ENCODE results near the gene RALA. TPM values are rescaled to one million over a fixed set of nuclear protein-coding genes. Genes with fewer than 3 reads are reported as not detected.
"Not testable (repeated sequence)": the region's sequence is repeated elsewhere in the genome, so short reads cannot be mapped to it uniquely, and the experiment has no call there.

The RALA gene
- total RNA-seq, 1 donor from 2014 or later = 28.6 TPM

DNA sequence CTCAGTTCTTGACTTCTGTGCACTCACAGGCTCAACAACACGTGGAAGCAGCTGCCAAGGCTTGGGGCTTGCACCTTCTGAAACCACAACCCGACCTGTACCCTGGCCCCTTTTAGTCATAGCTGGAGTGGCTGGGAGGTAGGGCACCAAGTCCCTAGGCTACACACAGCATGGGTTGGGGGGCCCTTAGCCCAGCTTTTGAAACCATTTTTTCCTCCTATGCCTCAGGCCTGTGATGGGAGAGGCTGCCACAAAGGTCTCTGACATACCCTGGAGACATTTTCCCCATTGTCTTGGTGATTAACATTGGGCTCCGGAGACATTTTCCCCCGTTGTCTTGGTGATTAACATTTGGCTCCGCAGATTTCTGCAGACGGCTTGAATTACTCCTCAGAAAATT lies 38.6 kb downstream of the RALA start:
- DNase-seq (ENCODE audit: low spot score in 2 of 2, unreplicated experiment in 2 of 2) = no peak
- Mint-ChIP-seq H3K4me3 (no peak overlapping the region), H3K27ac (no peak overlapping the region), H3K9me3 (peaks cover 35% of the 10 kb centered on the region), H3K4me1 (peaks cover 14% of the 10 kb centered on the region), H3K27me3 (ENCODE audit: low read depth) (no peaks in the 10 kb centered on the region), H3K36me3 (peaks cover 42% of the 10 kb centered on the region)
- TF ChIP-seq, protein P1, sequence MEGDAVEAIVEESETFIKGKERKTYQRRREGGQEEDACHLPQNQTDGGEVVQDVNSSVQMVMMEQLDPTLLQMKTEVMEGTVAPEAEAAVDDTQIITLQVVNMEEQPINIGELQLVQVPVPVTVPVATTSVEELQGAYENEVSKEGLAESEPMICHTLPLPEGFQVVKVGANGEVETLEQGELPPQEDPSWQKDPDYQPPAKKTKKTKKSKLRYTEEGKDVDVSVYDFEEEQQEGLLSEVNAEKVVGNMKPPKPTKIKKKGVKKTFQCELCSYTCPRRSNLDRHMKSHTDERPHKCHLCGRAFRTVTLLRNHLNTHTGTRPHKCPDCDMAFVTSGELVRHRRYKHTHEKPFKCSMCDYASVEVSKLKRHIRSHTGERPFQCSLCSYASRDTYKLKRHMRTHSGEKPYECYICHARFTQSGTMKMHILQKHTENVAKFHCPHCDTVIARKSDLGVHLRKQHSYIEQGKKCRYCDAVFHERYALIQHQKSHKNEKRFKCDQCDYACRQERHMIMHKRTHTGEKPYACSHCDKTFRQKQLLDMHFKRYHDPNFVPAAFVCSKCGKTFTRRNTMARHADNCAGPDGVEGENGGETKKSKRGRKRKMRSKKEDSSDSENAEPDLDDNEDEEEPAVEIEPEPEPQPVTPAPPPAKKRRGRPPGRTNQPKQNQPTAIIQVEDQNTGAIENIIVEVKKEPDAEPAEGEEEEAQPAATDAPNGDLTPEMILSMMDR (IDR thresholded peaks at IDR 0.05; ENCODE audit: unreplicated experiment) = no peak

DNA sequence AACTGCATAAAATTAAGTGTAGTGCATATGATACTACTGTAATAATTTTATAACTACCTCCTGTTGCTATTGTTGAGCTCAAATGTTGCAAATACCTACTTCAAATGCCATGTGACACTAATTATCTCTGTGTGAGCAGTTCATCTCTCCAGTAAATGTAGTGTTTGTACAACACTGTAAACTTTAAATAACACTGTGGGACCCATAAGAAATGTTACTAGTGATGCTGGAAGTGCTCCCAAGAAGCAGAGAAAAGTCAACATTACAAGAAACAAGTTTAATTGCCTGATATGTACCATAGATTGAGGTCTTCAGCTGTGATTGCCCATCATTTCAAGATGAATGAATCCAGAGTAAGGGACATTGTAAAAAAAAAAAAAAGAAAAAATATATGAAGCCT lies 39.9 kb downstream of the RALA start:
- no peaks in the 10 kb centered on the region for H3K27me3 Mint-ChIP-seq (ENCODE audit: low read depth)
- no peak overlapping the region for H3K4me3 Mint-ChIP-seq
- TF ChIP-seq, protein P1 (IDR thresholded peaks at IDR 0.05; ENCODE audit: unreplicated experiment) = no peak
- peaks cover 35% of the 10 kb centered on the region for H3K9me3 Mint-ChIP-seq
- DNase-seq (ENCODE audit: low spot score in 2 of 2, unreplicated experiment in 2 of 2) = no peak
- H3K36me3 Mint-ChIP-seq = peaks cover 42% of the 10 kb centered on the region
- H3K4me1 Mint-ChIP-seq = peaks cover 23% of the 10 kb centered on the region
- H3K27ac Mint-ChIP-seq = no peak overlapping the region

DNA sequence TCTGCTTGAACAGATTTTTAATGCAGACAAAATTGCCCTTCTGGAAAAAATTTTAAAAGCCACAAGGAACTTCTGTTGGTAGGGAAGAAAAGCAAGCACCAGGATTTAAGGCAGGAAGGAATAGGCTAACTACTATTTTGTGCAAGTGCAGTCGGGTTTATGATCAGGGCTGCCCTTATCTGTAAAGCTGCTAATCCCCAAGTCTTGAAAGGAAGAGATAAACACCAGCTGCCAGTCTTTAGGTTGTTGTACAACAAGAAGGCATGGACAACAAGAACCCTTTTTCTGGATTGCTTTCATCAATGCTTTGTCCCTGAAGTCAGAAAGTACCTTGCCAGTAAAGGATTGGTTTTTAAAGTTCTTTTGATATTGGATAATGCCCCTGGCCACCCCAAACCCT lies 40.7 kb downstream of the RALA start:
- peaks cover 35% of the 10 kb centered on the region for H3K9me3 Mint-ChIP-seq
- no peak overlapping the region for H3K27ac Mint-ChIP-seq
- H3K36me3 Mint-ChIP-seq = peaks cover 42% of the 10 kb centered on the region
- no peak for DNase-seq (ENCODE audit: low spot score in 2 of 2, unreplicated experiment in 2 of 2)
- no peak overlapping the region for H3K4me3 Mint-ChIP-seq
- TF ChIP-seq, protein P1 (IDR thresholded peaks at IDR 0.05; ENCODE audit: unreplicated experiment) = no peak
- H3K4me1 Mint-ChIP-seq = peaks cover 23% of the 10 kb centered on the region
- no peaks in the 10 kb centered on the region for H3K27me3 Mint-ChIP-seq (ENCODE audit: low read depth)

DNA sequence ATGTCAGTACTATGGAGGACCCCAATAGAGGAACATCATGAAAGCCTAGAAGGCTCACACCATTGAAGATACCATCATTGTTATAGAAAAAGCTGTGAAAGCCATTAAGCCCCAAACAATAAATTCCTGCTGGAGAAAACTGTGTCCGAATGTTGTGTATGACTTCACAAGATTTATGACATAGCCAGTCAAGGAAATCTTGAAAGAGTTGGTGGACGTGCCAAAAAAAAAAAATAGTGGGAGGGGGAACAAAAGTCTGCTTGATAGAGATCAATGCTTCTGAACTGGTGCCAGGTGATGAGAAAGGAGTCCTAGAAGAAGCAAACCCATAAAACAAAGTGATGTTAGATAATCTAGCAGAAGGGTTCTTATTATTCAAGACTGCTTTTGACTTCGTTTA lies 41.2 kb downstream of the RALA start:
- TF ChIP-seq, protein P1 (IDR thresholded peaks at IDR 0.05; ENCODE audit: unreplicated experiment) = no peak
- Mint-ChIP-seq H3K36me3 (peaks cover 42% of the 10 kb centered on the region), H3K4me1 (peaks cover 26% of the 10 kb centered on the region), H3K27ac (peak overlapping the region; percentile 54), H3K4me3 (no peak overlapping the region), H3K27me3 (ENCODE audit: low read depth) (no peaks in the 10 kb centered on the region), H3K9me3 (peaks cover 35% of the 10 kb centered on the region)
- no peak for DNase-seq (ENCODE audit: low spot score in 2 of 2, unreplicated experiment in 2 of 2)

DNA sequence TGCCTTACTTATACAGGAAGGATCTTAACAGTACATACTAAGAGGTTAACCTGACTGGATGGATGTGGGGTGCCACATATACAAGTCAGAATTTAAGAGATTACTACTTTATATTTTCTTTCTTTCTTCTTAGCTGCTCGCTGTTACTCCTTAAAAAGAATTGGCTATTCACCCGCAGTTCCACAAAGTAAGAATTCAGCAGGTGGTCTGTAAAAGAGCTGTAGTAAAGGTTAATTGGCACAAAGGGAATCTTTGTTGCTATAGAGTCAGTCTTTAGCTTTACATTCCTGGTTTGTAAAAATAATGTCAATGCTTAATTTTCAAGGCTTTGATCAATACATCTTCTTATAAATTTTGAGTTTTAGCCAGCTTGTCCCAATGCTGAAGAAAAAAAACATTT lies 43.2 kb downstream of the RALA start:
- peaks cover 26% of the 10 kb centered on the region for H3K4me1 Mint-ChIP-seq
- DNase-seq (ENCODE audit: low spot score in 2 of 2, unreplicated experiment in 2 of 2) = no peak
- TF ChIP-seq, protein P1 (IDR thresholded peaks at IDR 0.05; ENCODE audit: unreplicated experiment) = no peak
- peak overlapping the region; percentile 80 for H3K27ac Mint-ChIP-seq
- H3K27me3 Mint-ChIP-seq (ENCODE audit: low read depth) = no peaks in the 10 kb centered on the region
- H3K9me3 Mint-ChIP-seq = peaks cover 27% of the 10 kb centered on the region
- H3K36me3 Mint-ChIP-seq = peaks cover 30% of the 10 kb centered on the region
- H3K4me3 Mint-ChIP-seq = no peak overlapping the region

DNA sequence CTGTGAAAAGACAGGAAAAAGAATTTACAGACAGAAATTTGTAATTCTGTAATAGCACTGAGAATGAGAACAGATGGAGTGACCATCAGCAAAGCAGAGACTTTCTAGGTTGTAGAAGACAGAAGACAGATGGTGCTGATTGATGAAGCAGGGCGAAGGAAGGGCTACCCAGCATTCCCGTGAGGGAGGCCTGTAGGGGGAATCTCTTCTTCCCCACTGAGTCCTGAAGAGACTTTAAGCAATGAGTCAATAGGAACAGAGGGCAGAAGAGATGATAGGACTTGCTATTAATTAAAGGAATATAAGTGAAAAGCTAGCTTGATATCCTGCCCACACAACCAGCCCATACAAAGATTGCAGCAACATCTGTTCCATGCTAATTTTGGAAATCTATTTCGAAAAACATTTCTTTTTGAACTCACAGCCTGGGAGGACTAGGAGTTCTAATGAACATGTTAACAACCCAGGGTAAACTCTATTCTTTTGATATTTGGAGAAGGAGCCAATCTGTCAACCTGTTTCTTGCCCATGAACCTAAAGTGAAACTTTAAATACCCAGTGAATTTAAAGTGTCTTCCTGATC lies 44.1 kb downstream of the RALA start:
- TF ChIP-seq, protein P1 (IDR thresholded peaks at IDR 0.05; ENCODE audit: unreplicated experiment) = no peak
- Mint-ChIP-seq H3K9me3 (peaks cover 23% of the 10 kb centered on the region), H3K36me3 (peaks cover 23% of the 10 kb centered on the region), H3K27me3 (ENCODE audit: low read depth) (no peaks in the 10 kb centered on the region), H3K4me3 (no peak overlapping the region), H3K27ac (peak overlapping the region; percentile 80), H3K4me1 (peaks cover 26% of the 10 kb centered on the region)
- no peak for DNase-seq (ENCODE audit: low spot score in 2 of 2, unreplicated experiment in 2 of 2)

DNA sequence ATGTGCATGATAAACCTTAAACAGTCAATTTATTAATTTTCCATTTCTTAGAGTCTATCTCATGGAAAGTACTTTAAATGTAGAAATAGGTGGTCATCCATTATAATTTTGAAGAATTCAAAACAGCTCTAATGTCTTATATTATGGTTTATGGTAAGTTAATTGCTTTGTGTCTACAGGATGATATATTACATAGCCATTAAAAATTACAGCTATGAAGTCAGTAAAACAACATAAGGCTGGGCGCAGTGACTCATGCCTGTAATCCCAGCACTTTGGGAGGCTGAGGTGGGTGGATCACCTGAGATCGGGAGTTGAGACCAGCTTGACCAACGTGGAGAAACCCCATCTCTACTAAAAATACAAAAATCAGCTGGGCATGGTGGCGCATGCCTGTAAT lies 44.9 kb downstream of the RALA start:
- H3K27me3 Mint-ChIP-seq (ENCODE audit: low read depth); H3K4me3 Mint-ChIP-seq: not testable (repeated sequence)
- H3K27ac Mint-ChIP-seq = peak overlapping the region; percentile 30

More for the DNA sequence above, 44.9 kb downstream of the RALA start:
- H3K36me3 Mint-ChIP-seq = peaks cover 16% of the 10 kb centered on the region
- H3K4me1 Mint-ChIP-seq = peaks cover 26% of the 10 kb centered on the region
- DNase-seq (ENCODE audit: low spot score in 2 of 2, unreplicated experiment in 2 of 2) = not testable (repeated sequence)
- H3K9me3 Mint-ChIP-seq = peaks cover 15% of the 10 kb centered on the region

Measured in mesothelial cell of epicardium (in vitro differentiated cells).